HUES64 (cell line): Measurements from ENCODE around the gene TMEM41B.

Source experiments
- H3K27ac ChIP-seq: 2 replicates; pipeline ENCODE4 v1.7.0; 2013; ENCODE audit warnings: low read depth, low read length, inconsistent platforms
- H3K27me3 ChIP-seq: 2 replicates; pipeline ENCODE4 v1.6.1; 2013; ENCODE audit warnings: mild to moderate bottlenecking, low read length; ENCODE audit not compliant: insufficient read depth
- H3K36me3 ChIP-seq: 2 replicates; pipeline ENCODE4 v1.6.1; 2013; ENCODE audit warnings: mild to moderate bottlenecking, low read length; ENCODE audit not compliant: insufficient read depth
- H3K4me1 ChIP-seq: 2 replicates; pipeline ENCODE4 v1.6.1; 2013; ENCODE audit warnings: mild to moderate bottlenecking, low read length, moderate library complexity; ENCODE audit not compliant: insufficient read depth
- H3K4me3 ChIP-seq: 2 replicates; pipeline ENCODE4 v1.5.1; 2013; ENCODE audit warnings: mild to moderate bottlenecking, low read length, moderate library complexity
- H3K9ac ChIP-seq: 2 replicates; pipeline ENCODE4 v1.6.1; 2013; ENCODE audit warnings: mild to moderate bottlenecking, low read depth, low read length
- H3K9me3 ChIP-seq: 2 replicates; pipeline ENCODE4 v1.6.1; 2013; ENCODE audit warnings: low read depth, low read length; ENCODE audit not compliant: insufficient read depth
- WGBS: fragments of 150-250, 120-280 bp; methylation state at CpG from one replicate; pipeline ENCODE4 v1.1.7; 2013; ENCODE audit warnings: missing lambda C conversion rate; 5-methylcytosine and 5-hydroxymethylcytosine counted together

Gene TMEM41B

GRCh38 chr11:9302448-9302847 is 11.9 kb downstream of the TMEM41B start:
- Histone ChIP-seq H3K9me3 (no peaks in the 10 kb centered on the region), H3K9ac (no peak overlapping the region), H3K36me3 (peaks cover 25% of the 10 kb centered on the region), H3K4me1 (no peaks in the 10 kb centered on the region), H3K27me3 (no peaks in the 10 kb centered on the region), H3K4me3 (no peak overlapping the region), H3K27ac (no peak overlapping the region)
- WGBS, result no CpG with 5 or more reads among the region's 3 CpGs

- Histone ChIP-seq H3K27ac (no peak overlapping the region), H3K9ac (no peak overlapping the region), H3K27me3 (no peaks in the 10 kb centered on the region), H3K9me3 (no peaks in the 10 kb centered on the region), H3K36me3 (peaks cover 27% of the 10 kb centered on the region), H3K4me1 (no peaks in the 10 kb centered on the region), H3K4me3 (no peak overlapping the region)
- 94% methylated on average over 4 of the region's 10 CpGs for WGBS
Measured at GRCh38 chr11:9301720-9302119, 12.7 kb downstream of the TMEM41B start.

- Histone ChIP-seq H3K27me3 (no peaks in the 10 kb centered on the region), H3K36me3 (peaks cover 59% of the 10 kb centered on the region), H3K9me3 (no peaks in the 10 kb centered on the region), H3K4me3 (no peak overlapping the region), H3K9ac (no peak overlapping the region), H3K27ac (no peak overlapping the region), H3K4me1 (no peaks in the 10 kb centered on the region)
- WGBS, result 98% methylated on average over 7 of the region's 7 CpGs
Measured at GRCh38 chr11:9293646-9294045, 20.7 kb downstream of the TMEM41B start.

- no peaks in the 10 kb centered on the region for H3K4me1 ChIP-seq
- no peaks in the 10 kb centered on the region for H3K27me3 ChIP-seq
- no peak overlapping the region for H3K4me3 ChIP-seq
- H3K9me3 ChIP-seq, result no peaks in the 10 kb centered on the region
- H3K36me3 ChIP-seq, result peaks cover 68% of the 10 kb centered on the region
- 98% methylated on average over 13 of the region's 14 CpGs for WGBS
- no peak overlapping the region for H3K9ac ChIP-seq
- no peak overlapping the region for H3K27ac ChIP-seq
Measured at GRCh38 chr11:9285850-9286587, 28.4 kb downstream of the TMEM41B start.

GRCh38 chr11:9280655-9281301 is 33.6 kb downstream of the TMEM41B start:
- Histone ChIP-seq H3K36me3 (peaks cover 48% of the 10 kb centered on the region), H3K4me1 (no peaks in the 10 kb centered on the region), H3K27me3 (no peaks in the 10 kb centered on the region), H3K4me3 (no peak overlapping the region), H3K27ac (no peak overlapping the region), H3K9ac (no peak overlapping the region), H3K9me3 (no peaks in the 10 kb centered on the region)
- 93% methylated on average over 2 of the region's 4 CpGs for WGBS

- H3K4me1 ChIP-seq, result no peaks in the 10 kb centered on the region
- 96% methylated on average over 8 of the region's 8 CpGs for WGBS
- H3K27me3 ChIP-seq, result no peaks in the 10 kb centered on the region
- H3K36me3 ChIP-seq, result peaks cover 23% of the 10 kb centered on the region
- no peak overlapping the region for H3K9ac ChIP-seq
- H3K4me3 ChIP-seq, result no peak overlapping the region
- no peak overlapping the region for H3K27ac ChIP-seq
- H3K9me3 ChIP-seq, result no peaks in the 10 kb centered on the region
Measured at GRCh38 chr11:9277176-9277575, 37.2 kb downstream of the TMEM41B start.

- Histone ChIP-seq H3K9ac (no peak overlapping the region), H3K27ac (no peak overlapping the region), H3K36me3 (peaks cover 18% of the 10 kb centered on the region), H3K4me3 (no peak overlapping the region), H3K9me3 (no peaks in the 10 kb centered on the region), H3K4me1 (no peaks in the 10 kb centered on the region), H3K27me3 (no peaks in the 10 kb centered on the region)
- 96% methylated on average over 3 of the region's 3 CpGs for WGBS
Measured at GRCh38 chr11:9276571-9276970, 37.8 kb downstream of the TMEM41B start.

- no peak overlapping the region for H3K4me3 ChIP-seq
- 98% methylated on average over 7 of the region's 8 CpGs for WGBS
- no peaks in the 10 kb centered on the region for H3K36me3 ChIP-seq
- H3K9me3 ChIP-seq, result no peaks in the 10 kb centered on the region
- no peaks in the 10 kb centered on the region for H3K4me1 ChIP-seq
- H3K9ac ChIP-seq, result no peak overlapping the region
- H3K27ac ChIP-seq, result no peak overlapping the region
- H3K27me3 ChIP-seq, result no peaks in the 10 kb centered on the region
Measured at GRCh38 chr11:9274499-9275258, 39.7 kb downstream of the TMEM41B start.

GRCh38 chr11:9273376-9274336 is 40.7 kb downstream of the TMEM41B start:
- no peak overlapping the region for H3K9ac ChIP-seq
- no peak overlapping the region for H3K27ac ChIP-seq
- H3K9me3 ChIP-seq, result no peaks in the 10 kb centered on the region
- H3K27me3 ChIP-seq, result no peaks in the 10 kb centered on the region
- H3K4me3 ChIP-seq, result no peak overlapping the region
- no peaks in the 10 kb centered on the region for H3K4me1 ChIP-seq
- 94% methylated on average over 15 of the region's 15 CpGs for WGBS
- no peaks in the 10 kb centered on the region for H3K36me3 ChIP-seq

- 96% methylated on average over 1 of the region's 2 CpGs for WGBS
- H3K4me3 ChIP-seq, result no peak overlapping the region
- H3K4me1 ChIP-seq, result peaks cover 10% of the 10 kb centered on the region; the same call in 1 of the 2 replicates
- no peaks in the 10 kb centered on the region for H3K36me3 ChIP-seq
- no peaks in the 10 kb centered on the region for H3K27me3 ChIP-seq
- H3K9me3 ChIP-seq, result no peaks in the 10 kb centered on the region
- H3K9ac ChIP-seq, result no peak overlapping the region
- no peak overlapping the region for H3K27ac ChIP-seq
Measured at GRCh38 chr11:9269492-9270013, 44.8 kb downstream of the TMEM41B start.
